Liver (tissue), 3 donors: ENCODE results near the gene KRT86.

Experiments
- CTCF ChIP-seq: fragments of 150-350 bp; IDR thresholded peaks from 2 replicates; pipeline ENCODE4 v1.5.1; 2017; ENCODE audit warnings: improper control_type of control experiment, low read depth, low read length; ENCODE audit not compliant: missing input control
- JUND ChIP-seq, 2 donors: IDR thresholded peaks; 2 replicates each; pipeline ENCODE4 v1.6.1; 2016; ENCODE audit warnings: antibody characterized with exemption in 2 of 2
- donor health status: healthy.
- donor health status: healthy.

DNA sequence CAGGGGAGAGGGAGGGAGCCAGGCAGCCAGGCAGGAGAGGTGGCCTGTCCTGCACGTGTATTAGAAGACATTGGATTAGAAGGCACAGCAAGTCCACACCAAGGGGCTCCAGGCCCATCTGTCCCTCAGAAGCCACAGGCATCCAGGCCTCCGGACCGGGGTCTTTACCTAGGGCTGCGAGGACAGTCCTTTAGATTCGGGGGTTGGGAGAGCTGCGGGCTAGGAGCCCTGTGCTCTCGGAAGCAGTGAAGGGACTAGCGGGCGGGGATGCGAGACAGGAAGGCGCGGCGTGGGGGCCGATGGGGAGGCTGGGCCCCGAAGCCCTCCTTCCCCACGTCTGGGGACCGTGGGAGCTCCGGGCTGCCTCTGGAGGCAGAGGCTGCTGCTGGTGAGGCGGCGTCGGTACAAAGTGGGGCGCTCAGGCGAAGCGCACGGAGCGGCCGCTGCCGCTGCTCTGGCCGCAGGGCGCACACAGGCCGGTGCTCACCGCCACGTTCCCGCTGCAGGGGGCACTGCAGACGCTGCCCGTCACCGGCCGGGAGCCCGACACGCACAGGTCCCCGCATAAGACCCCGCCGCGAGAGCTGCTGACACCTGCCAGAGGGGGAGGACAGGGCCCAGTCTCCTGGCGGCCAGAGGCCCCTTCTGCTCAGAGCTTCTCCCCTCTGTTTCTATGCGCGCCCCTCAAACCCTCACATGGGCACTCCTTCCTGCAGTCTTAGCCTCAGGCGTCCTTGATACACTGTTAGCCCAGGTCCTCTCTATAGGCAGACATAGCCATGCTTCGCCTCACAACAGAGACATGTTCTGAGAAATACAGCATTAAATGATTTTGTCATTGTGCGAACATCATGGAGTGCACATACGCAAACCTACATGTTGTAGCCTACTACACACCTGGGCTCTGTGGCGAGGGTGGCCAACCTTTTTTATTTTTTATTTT is 24.1 kb upstream of the KRT86 start:
- TF ChIP-seq JUND (IDR thresholded peaks at IDR 0.05) = no peak
- no peak for TF ChIP-seq CTCF
